GM19468 (cell line): ENCODE results near the gene VARS1.

Source experiments
- ATAC-seq: cut with Tn5 transposase; IDR thresholded peaks from one replicate; pipeline ENCODE4 v1.9.1; 2021; ENCODE audit warnings: mild to moderate bottlenecking, moderate library complexity, moderate number of reproducible peaks; ENCODE audit not compliant: unreplicated experiment; ENCODE audit errors: extremely low read depth

Gene VARS1

DNA sequence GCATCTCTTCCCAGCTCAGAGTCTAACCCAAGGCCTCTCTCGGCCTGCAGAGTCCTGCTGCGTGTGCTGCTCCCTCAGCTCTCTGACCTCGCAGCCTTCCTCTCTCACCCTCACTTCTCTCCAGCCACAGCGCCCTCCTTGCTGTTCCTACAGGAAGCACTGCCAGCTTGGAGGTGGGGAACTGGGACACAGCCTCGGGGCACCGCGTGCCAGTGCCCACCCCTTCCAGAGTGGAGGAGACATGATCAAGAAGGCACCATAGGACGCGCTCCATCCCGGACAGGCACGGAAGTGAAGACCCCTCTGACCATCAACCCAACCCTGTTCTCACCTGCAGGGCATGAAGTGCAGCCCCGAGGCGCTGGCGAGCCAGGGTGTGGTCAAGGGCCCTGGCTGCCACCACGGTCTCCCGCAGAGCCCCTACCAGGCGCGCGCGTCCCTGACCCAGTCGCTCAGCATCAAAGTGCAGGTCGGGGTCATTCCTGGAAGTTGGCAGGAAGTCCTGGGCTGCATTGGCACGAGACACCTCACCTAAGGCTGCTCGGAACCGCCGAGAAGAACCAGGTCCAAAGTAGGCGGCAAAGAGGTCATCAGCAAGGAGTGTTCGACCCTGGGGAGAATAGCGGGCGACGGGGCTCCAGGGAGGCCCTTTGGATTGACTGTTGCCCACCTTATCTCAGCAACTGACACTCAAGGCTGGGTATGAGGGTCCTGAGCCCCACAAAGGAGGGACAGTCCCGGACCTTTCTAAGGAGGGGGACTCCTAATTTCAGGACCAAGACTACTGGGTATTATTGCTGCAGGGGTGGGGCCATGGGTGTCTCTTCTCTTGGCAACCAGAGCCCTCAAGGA lies 19.7 kb downstream of the VARS1 start:
- no peak for ATAC-seq

DNA sequence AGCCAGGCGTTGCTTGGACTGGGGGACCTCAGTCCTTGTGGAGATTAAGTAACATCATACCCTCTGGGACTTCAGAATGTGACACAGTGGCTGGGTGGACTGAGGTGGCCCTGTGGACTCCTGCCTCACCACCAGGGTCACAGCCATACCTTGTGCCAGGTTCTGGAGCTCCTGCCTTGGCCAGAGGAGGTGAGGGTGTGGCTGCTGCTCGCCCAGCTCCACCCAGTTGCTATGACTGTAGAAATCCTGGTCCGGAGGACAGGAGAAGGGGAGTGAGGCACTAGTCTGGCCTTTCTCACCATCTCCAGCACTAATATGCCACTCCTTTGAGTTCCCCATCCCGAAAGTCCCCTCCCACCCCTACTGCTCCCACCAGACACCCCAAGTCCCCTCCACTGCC lies 20.4 kb downstream of the VARS1 start:
- ATAC-seq: no peak

DNA sequence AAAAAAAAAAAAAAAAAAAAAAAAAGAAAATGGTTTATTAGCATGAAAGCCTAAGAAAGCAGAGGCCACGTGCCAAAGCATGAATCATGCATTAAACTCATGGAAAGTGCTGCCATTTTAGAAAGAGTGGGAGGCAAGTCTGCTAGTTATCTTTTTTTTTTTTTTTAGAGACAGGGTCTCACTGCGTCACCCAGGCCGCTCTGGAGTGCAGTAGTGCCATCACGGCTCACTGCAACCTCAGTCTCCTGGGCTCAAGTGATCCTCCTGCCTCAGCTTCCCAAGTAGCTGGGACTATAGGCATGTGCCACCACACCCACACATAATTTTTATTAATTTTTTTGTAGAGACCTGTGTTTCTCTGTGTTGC lies 23.6 kb downstream of the VARS1 start:
- ATAC-seq: no peak

DNA sequence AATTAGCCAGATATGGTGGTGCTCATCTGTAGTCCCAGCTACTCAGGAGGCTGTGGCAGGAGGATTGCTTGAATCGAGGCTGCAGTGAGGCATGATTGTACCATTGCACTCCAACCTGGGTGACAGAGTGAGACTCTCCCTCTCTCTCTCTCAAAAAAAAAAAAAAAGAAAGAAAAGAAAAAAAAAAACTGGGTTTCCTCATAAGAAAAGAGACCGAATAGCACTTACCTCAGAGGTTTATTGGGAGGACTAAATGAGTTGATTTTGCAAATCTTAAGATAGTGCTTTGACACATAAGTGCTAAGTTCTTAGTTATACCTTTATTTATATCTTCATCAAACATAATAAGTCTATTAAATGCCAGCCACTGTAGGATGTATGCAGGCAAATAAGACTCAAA lies 24.7 kb downstream of the VARS1 start:
- no peak for ATAC-seq

DNA sequence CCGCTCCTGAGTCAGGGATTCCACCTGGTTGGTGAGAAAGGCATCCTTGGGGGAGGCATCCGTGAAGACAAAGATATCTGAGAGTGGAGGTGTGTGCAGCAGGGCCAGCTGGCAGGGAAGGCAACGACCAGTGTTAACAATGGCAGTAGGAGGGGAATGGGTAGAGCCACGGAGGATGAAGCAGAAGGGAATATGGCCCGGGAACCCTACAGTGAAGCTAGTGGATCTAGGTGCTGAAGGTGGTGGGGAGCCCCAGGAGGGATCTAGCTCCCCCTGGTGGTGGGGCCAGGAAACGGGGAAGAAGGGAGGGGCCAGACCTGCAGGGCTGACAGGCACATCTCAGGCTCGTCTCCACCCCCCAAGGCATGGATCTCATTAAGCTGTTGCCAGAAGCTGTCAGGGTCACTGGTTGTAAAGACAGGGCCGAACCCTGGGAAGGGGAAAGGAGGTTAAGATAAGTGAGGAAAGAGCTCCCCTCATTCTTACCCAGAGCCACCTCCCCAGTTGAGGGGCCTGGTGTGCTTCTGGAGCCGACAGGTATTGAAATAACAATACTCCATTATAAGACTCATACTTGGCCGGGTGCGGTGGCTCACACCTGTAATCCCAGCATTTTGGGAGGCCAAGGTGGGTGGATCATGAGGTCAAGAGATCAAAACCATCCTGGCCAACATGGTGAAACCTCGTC lies 25.7 kb downstream of the VARS1 start:
- ATAC-seq: no peak

DNA sequence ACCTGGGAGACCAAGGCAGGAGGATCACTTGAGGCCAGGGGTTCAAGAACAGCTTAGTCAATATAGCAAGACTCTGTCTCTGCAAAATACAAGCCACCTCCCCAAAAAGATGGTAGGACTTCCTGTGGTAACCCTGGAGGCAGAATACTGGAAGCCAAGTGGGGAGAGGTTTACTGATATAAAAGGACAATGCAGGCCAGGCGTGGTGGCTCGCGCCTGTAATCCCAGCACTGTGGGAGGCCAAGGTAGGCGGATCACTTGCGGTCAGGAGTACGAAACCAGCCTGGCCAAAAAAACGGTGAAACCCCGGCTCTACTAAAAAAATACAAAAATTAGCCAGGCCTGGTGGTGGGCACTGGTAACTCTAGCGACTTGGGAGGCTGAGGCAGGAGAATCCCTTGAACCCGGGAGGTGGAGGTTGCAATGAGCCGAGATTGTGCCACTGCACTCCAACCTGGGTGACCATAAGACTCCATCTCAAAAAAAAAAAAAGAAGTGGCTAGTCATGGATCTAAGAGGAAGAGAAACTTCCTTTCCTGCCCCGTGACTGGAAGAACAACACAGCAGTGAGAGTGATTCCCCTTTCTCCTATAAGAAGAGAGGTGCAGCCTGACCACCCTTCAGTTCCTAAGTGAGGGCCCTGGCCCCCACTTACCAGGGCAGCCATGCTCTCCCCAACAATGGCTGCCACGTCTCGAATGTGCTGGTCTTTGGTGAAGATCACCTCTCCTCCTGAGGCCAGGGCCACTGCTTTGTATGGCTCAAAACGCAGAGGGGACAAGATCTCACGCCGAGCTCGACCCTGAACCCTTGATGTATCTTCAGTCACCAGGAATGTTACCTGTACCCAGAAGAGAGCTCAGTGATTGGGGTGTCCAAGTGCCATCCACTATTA lies 26.9 kb downstream of the VARS1 start:
- ATAC-seq: no peak

DNA sequence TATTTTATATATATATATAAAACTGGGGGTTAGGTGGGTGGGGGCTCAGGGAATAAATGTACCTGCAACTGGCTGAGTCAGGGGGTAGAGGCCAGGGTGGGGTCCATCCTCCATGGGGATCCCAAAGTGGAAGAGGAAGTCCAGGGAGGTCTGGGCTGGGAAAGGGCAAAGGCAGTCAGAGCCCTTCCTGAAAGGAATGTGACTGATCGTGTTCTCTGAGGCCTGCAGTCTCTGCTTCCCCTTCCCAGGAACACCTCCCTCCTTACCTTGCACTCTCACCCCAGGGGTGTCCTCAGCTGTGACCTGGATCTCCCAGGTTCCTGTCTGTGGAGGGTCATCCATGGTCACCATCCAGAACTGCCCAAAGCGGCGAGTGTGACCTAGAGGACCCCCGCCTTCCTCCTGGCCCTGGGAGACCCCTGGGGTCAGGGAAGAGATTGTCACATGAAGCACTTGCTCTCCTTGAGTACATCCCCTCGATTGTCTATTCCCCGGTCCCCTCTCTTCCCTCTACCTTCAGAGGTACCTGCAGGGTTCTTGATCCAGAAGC lies 28.4 kb downstream of the VARS1 start:
- no peak for ATAC-seq

DNA sequence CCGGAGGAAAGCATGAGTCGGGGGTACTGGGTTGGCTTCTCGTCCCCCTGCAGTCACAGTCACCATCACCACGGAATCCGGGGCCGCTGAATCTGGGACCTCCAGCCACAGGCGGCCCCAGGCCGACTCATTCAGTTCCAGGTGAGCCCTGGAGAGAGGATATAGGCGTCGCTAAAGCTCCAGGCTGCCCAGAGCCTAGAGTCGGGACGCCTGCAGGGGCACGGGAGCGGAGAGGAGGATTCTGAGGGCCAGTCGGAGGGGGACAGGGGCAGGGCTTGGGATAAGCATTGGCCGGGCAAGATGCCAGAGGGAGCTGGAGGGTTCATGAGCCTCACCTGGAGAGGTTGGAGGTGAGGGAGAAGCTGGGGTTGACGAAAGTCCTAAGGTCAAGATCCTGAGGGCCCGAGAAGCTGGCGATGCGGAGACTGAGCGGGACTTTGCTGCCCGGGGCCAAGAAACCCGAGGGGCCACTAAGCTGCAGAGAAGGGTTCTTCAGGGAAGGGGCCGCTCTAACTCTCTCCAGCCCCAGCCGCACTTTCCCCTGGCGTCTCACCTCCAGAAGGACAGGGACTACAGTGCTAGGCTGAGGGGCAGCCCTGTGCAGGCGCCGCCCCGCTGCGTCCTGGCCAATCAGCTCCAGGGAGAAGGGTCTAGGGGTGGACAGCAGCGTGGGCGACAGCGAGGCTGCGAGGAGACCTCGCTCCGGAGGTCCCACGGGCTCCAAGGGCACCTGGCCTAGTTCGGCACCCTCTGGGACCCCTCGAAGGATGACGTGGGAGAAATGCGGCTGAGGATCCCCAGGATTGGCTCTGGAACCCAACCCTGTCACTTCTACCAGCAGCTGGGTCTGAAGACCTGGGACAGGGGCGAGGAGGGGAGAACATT lies 29.4 kb downstream of the VARS1 start:
- no peak for ATAC-seq

DNA sequence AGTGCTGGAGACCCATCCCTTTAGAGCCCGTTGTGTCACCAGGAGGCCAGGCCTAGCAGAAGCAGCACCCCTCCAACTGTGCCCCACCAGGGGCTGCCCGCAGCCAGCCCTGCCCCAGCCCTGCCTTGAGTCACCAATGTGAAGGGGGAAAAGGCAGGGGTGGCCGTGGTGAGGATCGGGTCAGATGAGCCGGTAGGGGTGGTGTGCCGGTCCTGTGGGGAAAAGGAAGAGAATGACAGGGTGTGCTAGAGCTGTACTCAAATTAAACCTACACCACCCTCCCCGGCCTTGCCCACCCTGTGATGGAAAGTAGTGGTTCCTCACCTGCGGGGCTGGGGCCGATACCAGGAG lies 30.0 kb downstream of the VARS1 start:
- ATAC-seq: no peak

DNA sequence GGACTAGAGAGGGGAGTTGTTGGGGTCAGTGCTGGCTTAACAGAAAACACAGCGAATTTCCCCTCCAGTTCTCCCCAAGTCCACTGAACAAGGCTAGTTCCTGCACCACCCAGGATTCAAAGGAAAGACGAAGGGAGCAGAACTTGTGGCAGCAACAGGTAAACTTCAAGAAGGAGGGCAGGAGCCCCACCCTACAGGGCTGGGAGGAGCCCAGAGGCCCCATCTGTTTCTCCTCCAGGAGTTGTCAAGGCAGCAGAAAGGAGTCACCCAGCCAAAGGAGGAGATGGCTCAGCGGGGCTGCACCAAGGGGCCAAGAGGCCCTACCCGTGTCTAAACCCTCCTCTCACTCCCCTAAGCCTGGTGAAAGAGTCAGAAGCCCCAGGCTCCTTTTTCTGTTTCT lies 31.4 kb downstream of the VARS1 start:
- no peak for ATAC-seq

DNA sequence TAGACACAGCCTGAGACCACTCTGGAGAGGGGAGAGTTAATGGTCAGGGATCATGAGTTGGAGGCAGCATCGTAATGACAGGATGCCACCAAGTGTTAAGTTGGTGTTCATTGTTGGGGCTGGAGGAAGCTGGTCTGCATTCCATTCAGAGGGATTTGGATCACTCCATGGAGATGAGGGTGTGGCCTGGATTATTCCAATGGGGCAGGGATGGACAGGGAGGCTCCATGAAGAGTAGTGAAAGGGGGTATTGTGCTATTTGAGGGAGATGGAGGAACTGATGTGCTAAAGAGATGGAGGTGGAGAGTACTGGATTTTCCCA lies 32.0 kb downstream of the VARS1 start:
- no peak for ATAC-seq

DNA sequence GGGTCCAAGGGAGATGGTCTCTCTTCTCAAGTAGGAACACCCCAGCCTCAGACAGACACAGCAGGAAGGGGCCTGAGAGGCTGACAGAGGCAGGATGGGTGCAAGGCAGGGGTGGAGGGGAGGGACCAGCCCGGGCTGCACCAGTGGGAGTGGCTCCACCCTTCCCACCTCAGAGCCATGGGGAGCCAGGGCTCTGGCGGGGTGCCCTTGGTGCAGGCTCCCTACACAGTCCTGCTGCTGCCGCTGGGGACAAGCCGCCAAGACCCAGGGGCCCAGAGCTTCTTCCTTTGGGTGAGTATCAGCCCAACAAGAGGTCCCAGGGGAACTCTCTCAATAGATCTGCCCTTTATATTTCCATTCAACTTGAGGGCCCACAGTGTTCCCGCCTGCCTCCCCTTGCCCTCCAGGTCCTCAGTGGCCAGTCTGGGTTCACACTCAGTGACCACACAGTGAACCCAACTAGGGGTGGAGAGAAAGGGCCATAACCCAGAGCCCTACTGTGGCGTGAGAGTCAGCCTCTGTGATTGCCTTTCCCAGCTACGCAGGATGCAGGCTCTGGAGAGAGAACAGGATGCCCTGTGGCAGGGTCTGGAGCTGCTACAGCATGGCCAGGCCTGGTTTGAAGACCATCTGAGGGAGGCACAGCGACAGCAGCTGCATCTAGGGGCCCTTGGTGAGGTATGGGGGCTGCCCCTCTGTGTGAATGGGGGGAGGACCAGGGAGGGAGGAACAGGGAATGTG lies 32.5 kb downstream of the VARS1 start:
- ATAC-seq: no peak

DNA sequence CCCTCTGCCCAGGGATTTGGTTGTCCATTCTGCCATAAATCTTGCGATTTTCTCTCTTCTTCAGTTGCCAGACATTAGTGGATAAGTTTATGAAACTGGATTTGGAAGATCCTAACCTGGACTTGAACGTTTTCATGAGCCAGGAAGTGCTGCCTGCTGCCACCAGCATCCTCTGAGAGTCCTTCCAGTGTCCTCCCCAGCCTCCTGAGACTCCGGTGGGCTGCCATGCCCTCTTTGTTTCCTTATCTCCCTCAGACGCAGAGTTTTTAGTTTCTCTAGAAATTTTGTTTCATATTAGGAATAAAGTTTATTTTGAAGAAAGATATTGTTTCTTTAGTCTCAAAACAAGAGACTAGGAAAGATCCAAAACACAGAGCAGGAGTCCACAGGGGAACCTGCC lies 33.2 kb downstream of the VARS1 start, which contains the start of gene SAPCD1:
SAPCD1 (plus strand) TSS at position 301 of the 400 bp plus-strand sequence. CDS start 399 bp downstream, outside the sequence.
- no peak for ATAC-seq

DNA sequence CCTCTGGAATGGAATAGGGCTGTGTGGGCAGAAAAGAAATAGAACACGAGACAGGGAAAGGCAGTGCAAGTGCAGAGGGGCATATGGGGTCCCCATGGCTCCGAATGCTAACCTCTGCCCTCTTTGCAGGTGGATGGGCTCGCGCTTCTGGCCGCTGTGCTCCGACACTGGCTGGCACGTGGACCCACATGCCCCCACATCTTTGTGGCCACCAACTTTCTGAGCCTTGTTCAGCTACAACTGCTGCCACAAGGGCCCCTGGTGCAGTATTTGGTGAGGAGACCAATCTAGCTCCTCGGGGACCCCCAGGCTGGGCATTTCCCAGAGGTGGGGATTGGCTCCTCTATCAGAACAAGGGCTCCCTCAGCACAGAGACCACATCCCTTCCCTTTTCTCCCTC lies 34.2 kb downstream of the VARS1 start:
- no peak for ATAC-seq

DNA sequence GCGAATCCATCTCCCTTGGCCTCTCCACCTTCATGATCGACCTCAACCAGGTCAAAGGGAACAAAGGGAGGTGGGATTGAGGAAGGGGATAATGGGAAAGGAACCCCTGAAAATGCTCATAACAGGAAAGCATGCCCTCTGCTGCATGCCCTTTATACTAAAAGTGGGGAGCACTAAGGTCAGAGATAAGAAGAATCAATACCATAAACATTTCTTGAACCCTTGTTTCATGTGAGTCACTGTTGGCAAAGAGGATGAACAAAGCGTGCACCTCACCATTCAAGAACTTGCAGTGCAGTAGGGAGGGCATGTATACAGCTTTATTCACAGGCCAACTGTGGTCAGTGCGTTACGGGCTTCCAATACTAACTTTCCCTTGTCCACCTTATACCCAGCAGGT lies 34.8 kb downstream of the VARS1 start:
- ATAC-seq: no peak

DNA sequence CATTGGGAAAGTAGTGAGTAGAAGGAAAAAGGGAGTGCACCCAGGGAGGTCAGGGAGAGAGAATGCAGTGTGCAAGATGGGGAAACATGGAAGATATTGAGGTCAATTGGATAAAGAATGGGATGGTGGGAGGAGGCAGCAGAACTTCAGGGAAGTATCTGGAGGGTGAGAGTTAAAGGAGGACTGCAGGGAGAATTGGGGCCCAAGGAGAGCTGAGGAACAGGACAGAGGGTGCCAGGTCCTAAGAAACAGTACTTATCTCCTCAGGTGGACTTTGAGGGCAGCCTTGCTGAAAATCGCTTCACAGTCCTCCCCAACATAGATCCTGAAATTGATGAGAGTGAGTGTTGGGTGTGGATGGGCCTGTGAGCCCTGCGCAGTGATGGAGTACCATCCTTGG lies 37.3 kb downstream of the VARS1 start:
- ATAC-seq: no peak

DNA sequence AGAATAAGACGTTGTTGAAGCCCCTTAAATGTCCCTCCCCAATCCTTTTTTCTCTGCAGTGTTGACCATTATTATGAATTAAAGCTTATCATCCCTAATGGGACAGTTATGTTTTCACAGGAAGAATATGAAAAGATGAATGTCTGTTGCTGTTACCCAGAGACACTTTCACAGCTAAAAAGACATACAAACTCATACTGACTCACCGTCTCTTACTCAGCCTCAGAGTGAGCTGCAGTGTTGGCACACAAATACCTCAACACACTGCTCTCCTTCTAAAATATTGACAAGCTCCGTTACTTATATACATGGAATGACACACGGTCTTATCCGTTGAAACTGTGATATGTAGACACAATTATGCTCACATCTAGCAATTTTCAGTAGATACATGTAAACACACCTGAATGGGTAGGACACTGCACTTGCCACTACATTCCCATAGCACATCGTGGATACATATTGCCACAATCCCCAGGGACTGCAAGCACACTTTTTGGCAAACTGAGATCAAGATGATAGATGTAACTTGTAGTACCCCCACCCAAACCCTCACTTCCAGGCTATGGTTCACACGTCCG lies 42.7 kb downstream of the VARS1 start:
- ATAC-seq: no peak

DNA sequence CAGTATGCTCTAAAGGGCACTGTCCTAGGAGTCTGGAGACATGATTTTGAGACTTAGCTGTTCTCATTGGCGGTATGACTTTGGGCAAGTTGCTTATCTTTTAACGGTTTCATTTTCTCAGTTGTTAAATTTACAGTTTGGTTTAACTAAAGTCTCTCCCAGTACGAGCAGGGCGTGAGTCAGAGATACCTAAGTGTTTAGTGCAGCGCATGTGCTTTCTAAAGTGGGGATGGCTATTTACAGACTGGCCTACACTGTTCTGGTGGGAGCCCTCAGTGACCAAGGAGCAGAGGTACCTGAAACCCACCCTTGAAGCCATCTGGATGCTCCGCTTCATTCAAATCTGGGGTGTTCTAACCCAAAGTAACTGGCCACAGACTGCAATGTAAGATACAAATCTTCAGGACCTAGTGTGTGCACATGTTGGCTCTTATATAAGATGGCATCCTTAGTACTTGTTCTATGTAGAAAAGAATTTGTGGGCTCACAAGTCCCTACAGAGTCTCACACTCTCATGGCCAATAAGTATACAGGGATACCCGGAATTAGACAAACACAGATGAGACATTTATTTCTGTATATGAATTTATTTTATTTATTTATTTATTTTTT lies 45.0 kb downstream of the VARS1 start:
- ATAC-seq: no peak
